A204.1 (cell line): Measurements from ENCODE around the gene BZW2.
"Not testable (repeated sequence)": the region's sequence is repeated elsewhere in the genome, so short reads cannot be mapped to it uniquely, and the experiment has no call there.

Experiments
- FAIRE-seq: peaks from 2 replicates; lab custom pipeline; 2012; peaks lifted over from hg19 to GRCh38; lab: Jason Lieb, UNC

Gene BZW2

GRCh38 chr7:16675277-16675676, 29.3 kb downstream of the BZW2 start:
- FAIRE-seq = no peak

- no peak for FAIRE-seq
Observed at GRCh38 chr7:16677978-16678494, 32.1 kb downstream of the BZW2 start.

- not testable (repeated sequence) for FAIRE-seq
Observed at GRCh38 chr7:16678645-16679566, 32.9 kb downstream of the BZW2 start.

- FAIRE-seq = no peak
Observed at GRCh38 chr7:16684935-16685334, 39.0 kb downstream of the BZW2 start.

- FAIRE-seq = no peak
Observed at GRCh38 chr7:16685535-16685934, 39.6 kb downstream of the BZW2 start.

GRCh38 chr7:16688249-16688648, 42.3 kb downstream of the BZW2 start:
- FAIRE-seq = no peak

- FAIRE-seq = no peak
Observed at GRCh38 chr7:16691241-16691640, 45.3 kb downstream of the BZW2 start.

- no peak for FAIRE-seq
Observed at GRCh38 chr7:16693601-16694318, 47.8 kb downstream of the BZW2 start.

- FAIRE-seq = no peak
Observed at GRCh38 chr7:16694806-16695205, 48.8 kb downstream of the BZW2 start.

- FAIRE-seq = peak; percentile 92
Observed at GRCh38 chr7:16695621-16696237, 49.7 kb downstream of the BZW2 start.

GRCh38 chr7:16697507-16698199, 51.7 kb downstream of the BZW2 start:
- FAIRE-seq = no peak

GRCh38 chr7:16698200-16698905, 52.4 kb downstream of the BZW2 start:
- no peak for FAIRE-seq

- no peak for FAIRE-seq
Observed at GRCh38 chr7:16702441-16702840, 56.5 kb downstream of the BZW2 start.

- FAIRE-seq = no peak
Observed at GRCh38 chr7:16708511-16708910, 62.5 kb downstream of the BZW2 start.

GRCh38 chr7:16708980-16709379, 63.0 kb downstream of the BZW2 start:
- no peak for FAIRE-seq

GRCh38 chr7:16710651-16711050, 64.7 kb downstream of the BZW2 start:
- no peak for FAIRE-seq

GRCh38 chr7:16711730-16712129, 65.7 kb downstream of the BZW2 start:
- FAIRE-seq = no peak

- FAIRE-seq = no peak
Observed at GRCh38 chr7:16712916-16713315, 66.9 kb downstream of the BZW2 start.

GRCh38 chr7:16715928-16716327, 69.9 kb downstream of the BZW2 start:
- no peak for FAIRE-seq

GRCh38 chr7:16718111-16718656, 72.2 kb downstream of the BZW2 start:
- no peak for FAIRE-seq

- FAIRE-seq = no peak
Observed at GRCh38 chr7:16719699-16720098, 73.7 kb downstream of the BZW2 start.
